ENCODE results near the gene SH3YL1. TPM values are rescaled to one million over a fixed set of nuclear protein-coding genes. Genes with fewer than 3 reads are reported as not detected.

SH3YL1 gene
- polyA plus RNA-seq, 1 of the 3 experiments (the other 2 are of a cell fraction) = 22.7 TPM

DNA sequence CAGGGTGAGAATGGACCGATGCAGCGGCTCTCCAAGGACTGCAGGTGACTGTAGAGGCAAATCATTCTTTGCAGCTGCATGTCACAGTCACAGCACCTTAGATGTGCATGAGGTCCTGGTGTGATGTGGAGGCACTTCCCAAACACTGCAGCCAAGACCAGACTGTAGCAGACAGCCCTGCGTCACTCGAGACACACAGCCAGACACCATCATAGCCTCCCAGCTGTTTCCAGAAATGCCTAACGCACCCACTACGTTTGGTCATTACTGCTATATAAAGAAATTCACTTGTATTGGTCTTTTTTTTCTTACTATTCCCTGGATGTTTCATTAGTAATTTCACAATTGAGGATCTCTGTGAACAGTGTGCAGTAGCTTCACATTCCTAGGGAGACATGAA, 60.9 kb downstream of the SH3YL1 start:
- H3F3A ChIP-seq (replicated peaks; ENCODE audit: insufficient read depth) = no peaks in the 10 kb centered on the region
- no peaks in the 10 kb centered on the region for H3K4me1 ChIP-seq (ENCODE audit: control insufficient read depth in 1 of 2, insufficient read depth in 2 of 2, low read depth in 1 of 2, low read length in 1 of 2)
- H3K36me3 ChIP-seq (replicated peaks in 1 of 2; ENCODE audit: control insufficient read depth in 1 of 2, insufficient read depth in 2 of 2, low read length in 1 of 2) = no peaks in the 10 kb centered on the region
- no peak overlapping the region for H3K27ac ChIP-seq (ENCODE audit: low read depth in 2 of 2, low read length in 1 of 2)
- 38% methylated on average over 6 of the region's 6 CpGs for WGBS (ENCODE audit: low lambda C conversion rate)
- no peak overlapping the region for H2AFZ ChIP-seq (ENCODE audit: low read depth)
- no peaks in the 10 kb centered on the region for H3K79me2 ChIP-seq (ENCODE audit: insufficient read depth)
- no peak overlapping the region for H3K4me2 ChIP-seq
- no peaks in the 10 kb centered on the region; the same call in 1 of the 2 replicates for H3K9me3 ChIP-seq
- no peak overlapping the region for H3K9ac ChIP-seq
- ChIA-PET CTCF (interaction anchor here (0.8 kb wide), 1 partner anchor 9 kb away, joined by 4 read pairs; no protein-coding TSS in a partner anchor), POLR2A (no interaction called here)
- no peak for DNase-seq
- H4K20me1 ChIP-seq (ENCODE audit: insufficient read depth) = no peaks in the 10 kb centered on the region
- no peaks in the 10 kb centered on the region for H3K27me3 ChIP-seq (ENCODE audit: insufficient read depth)
- TF ChIP-seq, protein P1, sequence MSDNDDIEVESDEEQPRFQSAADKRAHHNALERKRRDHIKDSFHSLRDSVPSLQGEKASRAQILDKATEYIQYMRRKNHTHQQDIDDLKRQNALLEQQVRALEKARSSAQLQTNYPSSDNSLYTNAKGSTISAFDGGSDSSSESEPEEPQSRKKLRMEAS (IDR thresholded peaks at IDR 0.05; ENCODE audit: low read depth) = no peak
- no peak overlapping the region for H3K4me3 ChIP-seq (ENCODE audit: low read depth in 2 of 2, low read length in 1 of 2)
- H3K9me2 ChIP-seq = no peaks in the 10 kb centered on the region

DNA sequence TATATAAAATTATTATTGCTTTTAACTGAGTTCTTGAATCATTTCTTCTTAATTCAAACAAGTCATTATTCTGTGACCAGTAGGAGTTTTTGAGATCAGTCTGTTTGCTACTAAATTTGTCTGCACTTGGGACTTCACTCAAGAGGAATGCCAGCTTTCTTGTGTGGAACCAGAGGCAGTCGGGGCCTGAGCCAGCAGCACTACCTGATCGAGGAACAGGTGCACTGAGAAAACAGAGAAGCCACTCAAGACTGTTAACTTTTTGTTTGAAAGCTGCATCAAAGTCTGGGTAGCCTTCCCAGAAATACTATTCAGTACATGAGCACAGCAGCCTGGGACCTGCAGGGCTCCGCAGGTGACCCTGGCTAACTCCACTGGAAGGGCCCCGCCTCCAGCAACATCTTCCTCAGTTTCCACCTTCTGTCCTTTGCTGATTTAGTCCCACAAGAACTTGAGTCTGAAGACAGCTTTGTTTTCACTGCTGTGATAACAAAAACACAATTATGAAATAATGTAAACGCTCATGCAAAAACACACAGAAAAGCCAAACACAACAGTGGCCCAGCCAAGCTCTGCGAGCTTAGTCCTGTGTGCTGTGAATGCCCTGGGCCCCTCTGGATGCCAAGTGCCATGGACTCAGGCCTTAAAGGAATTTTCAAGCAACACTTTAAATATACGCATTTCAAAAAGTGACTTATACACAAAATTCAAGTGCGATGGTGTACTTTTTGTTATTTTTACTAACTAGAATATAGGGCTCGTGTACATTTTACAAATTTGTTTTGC, 62.0 kb downstream of the SH3YL1 start:
- no peaks in the 10 kb centered on the region for H3K4me1 ChIP-seq (ENCODE audit: control insufficient read depth in 1 of 2, insufficient read depth in 2 of 2, low read depth in 1 of 2, low read length in 1 of 2)
- H3K9ac ChIP-seq = no peak overlapping the region
- H4K20me1 ChIP-seq (ENCODE audit: insufficient read depth) = no peaks in the 10 kb centered on the region
- no peak overlapping the region for H2AFZ ChIP-seq (ENCODE audit: low read depth)
- no peak overlapping the region for H3K4me3 ChIP-seq (ENCODE audit: low read depth in 2 of 2, low read length in 1 of 2)
- POLR2A ChIA-PET = no interaction called here
- TF ChIP-seq NFIC (IDR thresholded peaks at IDR 0.05; ENCODE audit: borderline replicate concordance) = no peak
- no peak for TF ChIP-seq YY1 (IDR thresholded peaks at IDR 0.05; ENCODE audit: low read depth)
- no peak for TF ChIP-seq EP300 (IDR thresholded peaks at IDR 0.05; ENCODE audit: borderline replicate concordance in 1 of 2, low read depth in 1 of 2, low read length in 1 of 2)
- TF ChIP-seq, protein P1 (IDR thresholded peaks at IDR 0.05; ENCODE audit: low read depth) = no peak
- TF ChIP-seq MEF2A (IDR thresholded peaks at IDR 0.05; ENCODE audit: borderline replicate concordance, low read depth) = no peak
- TF ChIP-seq CHD2 (IDR thresholded peaks at IDR 0.05; ENCODE audit: low read length, partially characterized antibody) = no peak
- no peak for TF ChIP-seq FOSL2 (IDR thresholded peaks at IDR 0.05; ENCODE audit: borderline replicate concordance, low read depth)
- no peak for TF ChIP-seq FOXM1 (IDR thresholded peaks at IDR 0.05; ENCODE audit: low read depth)
- no peak for TF ChIP-seq POLR2AphosphoS5 (IDR thresholded peaks at IDR 0.05; ENCODE audit: low read depth, low read length)
- no peak for TF ChIP-seq JUND (IDR thresholded peaks at IDR 0.05)
- TF ChIP-seq, protein P2, sequence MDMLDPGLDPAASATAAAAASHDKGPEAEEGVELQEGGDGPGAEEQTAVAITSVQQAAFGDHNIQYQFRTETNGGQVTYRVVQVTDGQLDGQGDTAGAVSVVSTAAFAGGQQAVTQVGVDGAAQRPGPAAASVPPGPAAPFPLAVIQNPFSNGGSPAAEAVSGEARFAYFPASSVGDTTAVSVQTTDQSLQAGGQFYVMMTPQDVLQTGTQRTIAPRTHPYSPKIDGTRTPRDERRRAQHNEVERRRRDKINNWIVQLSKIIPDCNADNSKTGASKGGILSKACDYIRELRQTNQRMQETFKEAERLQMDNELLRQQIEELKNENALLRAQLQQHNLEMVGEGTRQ (IDR thresholded peaks at IDR 0.05; ENCODE audit: borderline replicate concordance, low read depth, low read length) = no peak
- TF ChIP-seq SIN3A (IDR thresholded peaks at IDR 0.05; ENCODE audit: borderline replicate concordance, low read depth, low read length) = no peak
- TF ChIP-seq TAF1 (IDR thresholded peaks at IDR 0.05; ENCODE audit: borderline replicate concordance, low read depth, low read length) = no peak
- TF ChIP-seq, protein P3, sequence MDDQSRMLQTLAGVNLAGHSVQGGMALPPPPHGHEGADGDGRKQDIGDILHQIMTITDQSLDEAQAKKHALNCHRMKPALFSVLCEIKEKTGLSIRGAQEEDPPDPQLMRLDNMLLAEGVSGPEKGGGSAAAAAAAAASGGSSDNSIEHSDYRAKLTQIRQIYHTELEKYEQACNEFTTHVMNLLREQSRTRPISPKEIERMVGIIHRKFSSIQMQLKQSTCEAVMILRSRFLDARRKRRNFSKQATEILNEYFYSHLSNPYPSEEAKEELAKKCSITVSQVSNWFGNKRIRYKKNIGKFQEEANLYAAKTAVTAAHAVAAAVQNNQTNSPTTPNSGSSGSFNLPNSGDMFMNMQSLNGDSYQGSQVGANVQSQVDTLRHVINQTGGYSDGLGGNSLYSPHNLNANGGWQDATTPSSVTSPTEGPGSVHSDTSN (IDR thresholded peaks at IDR 0.05) = no peak
- TF ChIP-seq RXRA (IDR thresholded peaks at IDR 0.05; ENCODE audit: borderline replicate concordance, low read depth) = no peak
- no peak for TF ChIP-seq GABPA (IDR thresholded peaks at IDR 0.05; ENCODE audit: low read depth)
- no peak for TF ChIP-seq GATA2 (CRISPR knock-in tag; IDR thresholded peaks at IDR 0.05)
- TF ChIP-seq, protein P4, sequence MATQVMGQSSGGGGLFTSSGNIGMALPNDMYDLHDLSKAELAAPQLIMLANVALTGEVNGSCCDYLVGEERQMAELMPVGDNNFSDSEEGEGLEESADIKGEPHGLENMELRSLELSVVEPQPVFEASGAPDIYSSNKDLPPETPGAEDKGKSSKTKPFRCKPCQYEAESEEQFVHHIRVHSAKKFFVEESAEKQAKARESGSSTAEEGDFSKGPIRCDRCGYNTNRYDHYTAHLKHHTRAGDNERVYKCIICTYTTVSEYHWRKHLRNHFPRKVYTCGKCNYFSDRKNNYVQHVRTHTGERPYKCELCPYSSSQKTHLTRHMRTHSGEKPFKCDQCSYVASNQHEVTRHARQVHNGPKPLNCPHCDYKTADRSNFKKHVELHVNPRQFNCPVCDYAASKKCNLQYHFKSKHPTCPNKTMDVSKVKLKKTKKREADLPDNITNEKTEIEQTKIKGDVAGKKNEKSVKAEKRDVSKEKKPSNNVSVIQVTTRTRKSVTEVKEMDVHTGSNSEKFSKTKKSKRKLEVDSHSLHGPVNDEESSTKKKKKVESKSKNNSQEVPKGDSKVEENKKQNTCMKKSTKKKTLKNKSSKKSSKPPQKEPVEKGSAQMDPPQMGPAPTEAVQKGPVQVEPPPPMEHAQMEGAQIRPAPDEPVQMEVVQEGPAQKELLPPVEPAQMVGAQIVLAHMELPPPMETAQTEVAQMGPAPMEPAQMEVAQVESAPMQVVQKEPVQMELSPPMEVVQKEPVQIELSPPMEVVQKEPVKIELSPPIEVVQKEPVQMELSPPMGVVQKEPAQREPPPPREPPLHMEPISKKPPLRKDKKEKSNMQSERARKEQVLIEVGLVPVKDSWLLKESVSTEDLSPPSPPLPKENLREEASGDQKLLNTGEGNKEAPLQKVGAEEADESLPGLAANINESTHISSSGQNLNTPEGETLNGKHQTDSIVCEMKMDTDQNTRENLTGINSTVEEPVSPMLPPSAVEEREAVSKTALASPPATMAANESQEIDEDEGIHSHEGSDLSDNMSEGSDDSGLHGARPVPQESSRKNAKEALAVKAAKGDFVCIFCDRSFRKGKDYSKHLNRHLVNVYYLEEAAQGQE (IDR thresholded peaks at IDR 0.05; ENCODE audit: low read depth, low read length) = no peak
- TF ChIP-seq SMC3 (IDR thresholded peaks at IDR 0.05; ENCODE audit: low read depth, low read length) = no peak
- H3K27ac ChIP-seq (ENCODE audit: low read depth in 2 of 2, low read length in 1 of 2) = no peak overlapping the region
- no peaks in the 10 kb centered on the region; the same call in 1 of the 2 replicates for H3K9me3 ChIP-seq
- no peak overlapping the region for H3K4me2 ChIP-seq
- 39% methylated on average over 9 of the region's 9 CpGs for WGBS (ENCODE audit: low lambda C conversion rate)
- no peak for DNase-seq
- H3F3A ChIP-seq (replicated peaks; ENCODE audit: insufficient read depth) = no peaks in the 10 kb centered on the region
- no peaks in the 10 kb centered on the region for H3K27me3 ChIP-seq (ENCODE audit: insufficient read depth)
- H3K36me3 ChIP-seq (replicated peaks in 1 of 2; ENCODE audit: control insufficient read depth in 1 of 2, insufficient read depth in 2 of 2, low read length in 1 of 2) = no peaks in the 10 kb centered on the region
- no peaks in the 10 kb centered on the region for H3K79me2 ChIP-seq (ENCODE audit: insufficient read depth)
- H3K9me2 ChIP-seq = no peaks in the 10 kb centered on the region
- CTCF ChIA-PET = no interaction called here

All from SK-N-SH (cell line).